GM12878 (cell line): ENCODE data around the gene GRIK2.

ENCODE experiments used
- ESRRA ChIP-seq: IDR thresholded peaks from 2 replicates; pipeline ENCODE4 v1.6.1; 2012; ENCODE audit warnings: mild to moderate bottlenecking, low read length, improper control_type of control experiment
- HDGF ChIP-seq: fragments of 450-650 bp; IDR thresholded peaks from 2 replicates; pipeline ENCODE4 v1.6.1; 2016; ENCODE audit warnings: antibody characterized with exemption
- NFYA ChIP-seq: IDR thresholded peaks from 2 replicates; pipeline ENCODE4 v1.6.1; 2011; ENCODE audit warnings: low read depth, mild to moderate bottlenecking, low read length, improper control_type of control experiment, borderline replicate concordance
- POLR2A ChIP-seq: IDR thresholded peaks from 2 replicates; pipeline ENCODE4 v1.6.1; 2011; ENCODE audit warnings: low read depth, mild to moderate bottlenecking, low read length
- POLR2AphosphoS5 ChIP-seq: IDR thresholded peaks from 2 replicates; pipeline ENCODE4 v1.6.1; 2011; ENCODE audit warnings: mild to moderate bottlenecking, low read length, inconsistent platforms
- TF ChIP-seq, protein P1 (sequence below): IDR thresholded peaks from 2 replicates; pipeline ENCODE4 v1.6.1; 2012; ENCODE audit warnings: mild to moderate bottlenecking, low read depth, low read length
- TF ChIP-seq, protein P2 (sequence below): IDR thresholded peaks from 2 replicates; pipeline ENCODE4 v1.6.1; 2012; ENCODE audit warnings: improper control_type of control experiment, low read depth, low read length; ENCODE audit not compliant: insufficient replicate concordance
- TF ChIP-seq, protein P3 (sequence below), 3 experiments: IDR thresholded peaks in 2 of 3; conservative IDR thresholded peaks in 1 of 3; 2 replicates each; pipeline ENCODE4 v1.5.1; 2011; ENCODE audit warnings: low read depth in 3 of 3, low read length in 3 of 3, mild to moderate bottlenecking in 3 of 3, control low read depth in 2 of 3, moderate library complexity in 2 of 3, inconsistent platforms in 1 of 3, mixed read lengths in 1 of 3; ENCODE audit not compliant: control insufficient read depth in 2 of 3, insufficient read depth in 1 of 3; ENCODE audit errors: extremely low read depth in 1 of 3
- TF ChIP-seq, protein P4 (sequence below): fragments of 450-650 bp; conservative IDR thresholded peaks from 2 replicates; pipeline ENCODE4 v1.6.1; 2017; ENCODE audit warnings: mild to moderate bottlenecking, moderate library complexity

DNA sequence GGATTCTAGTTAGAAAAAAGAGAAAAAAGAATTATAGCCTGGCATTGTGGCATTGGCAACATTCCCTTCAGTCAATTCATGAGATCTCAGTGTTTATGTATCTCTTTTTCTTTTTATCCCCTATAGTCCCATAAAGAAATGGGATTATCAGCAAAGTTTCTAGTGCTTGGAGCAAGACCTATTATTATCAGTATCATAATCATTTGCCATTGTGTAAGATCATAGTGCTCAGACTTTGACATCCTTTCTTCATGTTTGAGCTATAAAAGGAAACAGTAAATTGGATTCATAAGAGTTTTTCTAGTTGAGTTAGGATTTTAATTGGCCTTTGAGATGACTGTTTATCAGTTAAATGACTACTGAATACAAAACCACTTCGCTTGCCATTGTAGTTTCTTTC is 295.6 kb downstream of the GRIK2 start:
- no peak for TF ChIP-seq POLR2A
- TF ChIP-seq, protein P1, sequence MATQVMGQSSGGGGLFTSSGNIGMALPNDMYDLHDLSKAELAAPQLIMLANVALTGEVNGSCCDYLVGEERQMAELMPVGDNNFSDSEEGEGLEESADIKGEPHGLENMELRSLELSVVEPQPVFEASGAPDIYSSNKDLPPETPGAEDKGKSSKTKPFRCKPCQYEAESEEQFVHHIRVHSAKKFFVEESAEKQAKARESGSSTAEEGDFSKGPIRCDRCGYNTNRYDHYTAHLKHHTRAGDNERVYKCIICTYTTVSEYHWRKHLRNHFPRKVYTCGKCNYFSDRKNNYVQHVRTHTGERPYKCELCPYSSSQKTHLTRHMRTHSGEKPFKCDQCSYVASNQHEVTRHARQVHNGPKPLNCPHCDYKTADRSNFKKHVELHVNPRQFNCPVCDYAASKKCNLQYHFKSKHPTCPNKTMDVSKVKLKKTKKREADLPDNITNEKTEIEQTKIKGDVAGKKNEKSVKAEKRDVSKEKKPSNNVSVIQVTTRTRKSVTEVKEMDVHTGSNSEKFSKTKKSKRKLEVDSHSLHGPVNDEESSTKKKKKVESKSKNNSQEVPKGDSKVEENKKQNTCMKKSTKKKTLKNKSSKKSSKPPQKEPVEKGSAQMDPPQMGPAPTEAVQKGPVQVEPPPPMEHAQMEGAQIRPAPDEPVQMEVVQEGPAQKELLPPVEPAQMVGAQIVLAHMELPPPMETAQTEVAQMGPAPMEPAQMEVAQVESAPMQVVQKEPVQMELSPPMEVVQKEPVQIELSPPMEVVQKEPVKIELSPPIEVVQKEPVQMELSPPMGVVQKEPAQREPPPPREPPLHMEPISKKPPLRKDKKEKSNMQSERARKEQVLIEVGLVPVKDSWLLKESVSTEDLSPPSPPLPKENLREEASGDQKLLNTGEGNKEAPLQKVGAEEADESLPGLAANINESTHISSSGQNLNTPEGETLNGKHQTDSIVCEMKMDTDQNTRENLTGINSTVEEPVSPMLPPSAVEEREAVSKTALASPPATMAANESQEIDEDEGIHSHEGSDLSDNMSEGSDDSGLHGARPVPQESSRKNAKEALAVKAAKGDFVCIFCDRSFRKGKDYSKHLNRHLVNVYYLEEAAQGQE, result no peak
- TF ChIP-seq, protein P2, sequence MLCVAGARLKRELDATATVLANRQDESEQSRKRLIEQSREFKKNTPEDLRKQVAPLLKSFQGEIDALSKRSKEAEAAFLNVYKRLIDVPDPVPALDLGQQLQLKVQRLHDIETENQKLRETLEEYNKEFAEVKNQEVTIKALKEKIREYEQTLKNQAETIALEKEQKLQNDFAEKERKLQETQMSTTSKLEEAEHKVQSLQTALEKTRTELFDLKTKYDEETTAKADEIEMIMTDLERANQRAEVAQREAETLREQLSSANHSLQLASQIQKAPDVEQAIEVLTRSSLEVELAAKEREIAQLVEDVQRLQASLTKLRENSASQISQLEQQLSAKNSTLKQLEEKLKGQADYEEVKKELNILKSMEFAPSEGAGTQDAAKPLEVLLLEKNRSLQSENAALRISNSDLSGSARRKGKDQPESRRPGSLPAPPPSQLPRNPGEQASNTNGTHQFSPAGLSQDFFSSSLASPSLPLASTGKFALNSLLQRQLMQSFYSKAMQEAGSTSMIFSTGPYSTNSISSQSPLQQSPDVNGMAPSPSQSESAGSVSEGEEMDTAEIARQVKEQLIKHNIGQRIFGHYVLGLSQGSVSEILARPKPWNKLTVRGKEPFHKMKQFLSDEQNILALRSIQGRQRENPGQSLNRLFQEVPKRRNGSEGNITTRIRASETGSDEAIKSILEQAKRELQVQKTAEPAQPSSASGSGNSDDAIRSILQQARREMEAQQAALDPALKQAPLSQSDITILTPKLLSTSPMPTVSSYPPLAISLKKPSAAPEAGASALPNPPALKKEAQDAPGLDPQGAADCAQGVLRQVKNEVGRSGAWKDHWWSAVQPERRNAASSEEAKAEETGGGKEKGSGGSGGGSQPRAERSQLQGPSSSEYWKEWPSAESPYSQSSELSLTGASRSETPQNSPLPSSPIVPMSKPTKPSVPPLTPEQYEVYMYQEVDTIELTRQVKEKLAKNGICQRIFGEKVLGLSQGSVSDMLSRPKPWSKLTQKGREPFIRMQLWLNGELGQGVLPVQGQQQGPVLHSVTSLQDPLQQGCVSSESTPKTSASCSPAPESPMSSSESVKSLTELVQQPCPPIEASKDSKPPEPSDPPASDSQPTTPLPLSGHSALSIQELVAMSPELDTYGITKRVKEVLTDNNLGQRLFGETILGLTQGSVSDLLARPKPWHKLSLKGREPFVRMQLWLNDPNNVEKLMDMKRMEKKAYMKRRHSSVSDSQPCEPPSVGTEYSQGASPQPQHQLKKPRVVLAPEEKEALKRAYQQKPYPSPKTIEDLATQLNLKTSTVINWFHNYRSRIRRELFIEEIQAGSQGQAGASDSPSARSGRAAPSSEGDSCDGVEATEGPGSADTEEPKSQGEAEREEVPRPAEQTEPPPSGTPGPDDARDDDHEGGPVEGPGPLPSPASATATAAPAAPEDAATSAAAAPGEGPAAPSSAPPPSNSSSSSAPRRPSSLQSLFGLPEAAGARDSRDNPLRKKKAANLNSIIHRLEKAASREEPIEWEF, result no peak
- TF ChIP-seq, protein P3, sequence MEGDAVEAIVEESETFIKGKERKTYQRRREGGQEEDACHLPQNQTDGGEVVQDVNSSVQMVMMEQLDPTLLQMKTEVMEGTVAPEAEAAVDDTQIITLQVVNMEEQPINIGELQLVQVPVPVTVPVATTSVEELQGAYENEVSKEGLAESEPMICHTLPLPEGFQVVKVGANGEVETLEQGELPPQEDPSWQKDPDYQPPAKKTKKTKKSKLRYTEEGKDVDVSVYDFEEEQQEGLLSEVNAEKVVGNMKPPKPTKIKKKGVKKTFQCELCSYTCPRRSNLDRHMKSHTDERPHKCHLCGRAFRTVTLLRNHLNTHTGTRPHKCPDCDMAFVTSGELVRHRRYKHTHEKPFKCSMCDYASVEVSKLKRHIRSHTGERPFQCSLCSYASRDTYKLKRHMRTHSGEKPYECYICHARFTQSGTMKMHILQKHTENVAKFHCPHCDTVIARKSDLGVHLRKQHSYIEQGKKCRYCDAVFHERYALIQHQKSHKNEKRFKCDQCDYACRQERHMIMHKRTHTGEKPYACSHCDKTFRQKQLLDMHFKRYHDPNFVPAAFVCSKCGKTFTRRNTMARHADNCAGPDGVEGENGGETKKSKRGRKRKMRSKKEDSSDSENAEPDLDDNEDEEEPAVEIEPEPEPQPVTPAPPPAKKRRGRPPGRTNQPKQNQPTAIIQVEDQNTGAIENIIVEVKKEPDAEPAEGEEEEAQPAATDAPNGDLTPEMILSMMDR (IDR thresholded peaks at IDR 0.05 in 2 of 3, conservative IDR thresholded peaks at IDR 0.05 in 1 of 3; ENCODE audit: control insufficient read depth in 2 of 3, extremely low read depth in 1 of 3, insufficient read depth in 1 of 3, low read depth in 3 of 3, low read length in 3 of 3), result no peak
- TF ChIP-seq, protein P4, sequence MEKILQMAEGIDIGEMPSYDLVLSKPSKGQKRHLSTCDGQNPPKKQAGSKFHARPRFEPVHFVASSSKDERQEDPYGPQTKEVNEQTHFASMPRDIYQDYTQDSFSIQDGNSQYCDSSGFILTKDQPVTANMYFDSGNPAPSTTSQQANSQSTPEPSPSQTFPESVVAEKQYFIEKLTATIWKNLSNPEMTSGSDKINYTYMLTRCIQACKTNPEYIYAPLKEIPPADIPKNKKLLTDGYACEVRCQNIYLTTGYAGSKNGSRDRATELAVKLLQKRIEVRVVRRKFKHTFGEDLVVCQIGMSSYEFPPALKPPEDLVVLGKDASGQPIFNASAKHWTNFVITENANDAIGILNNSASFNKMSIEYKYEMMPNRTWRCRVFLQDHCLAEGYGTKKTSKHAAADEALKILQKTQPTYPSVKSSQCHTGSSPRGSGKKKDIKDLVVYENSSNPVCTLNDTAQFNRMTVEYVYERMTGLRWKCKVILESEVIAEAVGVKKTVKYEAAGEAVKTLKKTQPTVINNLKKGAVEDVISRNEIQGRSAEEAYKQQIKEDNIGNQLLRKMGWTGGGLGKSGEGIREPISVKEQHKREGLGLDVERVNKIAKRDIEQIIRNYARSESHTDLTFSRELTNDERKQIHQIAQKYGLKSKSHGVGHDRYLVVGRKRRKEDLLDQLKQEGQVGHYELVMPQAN, result no peak
- no peak for TF ChIP-seq POLR2AphosphoS5
- TF ChIP-seq HDGF, result no peak
- no peak for TF ChIP-seq NFYA
- TF ChIP-seq ESRRA, result no peak
